IMR-90 (cell line): ENCODE results near the gene AKR1E2. TPM values are rescaled to one million over a fixed set of nuclear protein-coding genes. Genes with fewer than 3 reads are reported as not detected.

Source experiments
- ATAC-seq: fragments of 200-7000 bp; cut with Tn5 transposase; 2 replicates; pipeline ENCODE4 v1.9.1; 2020; ENCODE audit warnings: low read depth, mild to moderate bottlenecking, moderate library complexity
- BruUV-seq: library from RNA; stranded (reverse); fragments of 400-500 nt; replicated peaks from 2 replicates; lab custom pipeline; 2021; lab: Mats Ljungman, UMichigan
- CTCF ChIA-PET: fragments of 300-600 bp; formaldehyde crosslinking; extraction: SDS; loops from one replicate; lab custom pipeline; 2021; ENCODE audit warnings: antibody characterized with exemption; lab: Yijun Ruan, JAX
- POLR2A ChIA-PET: fragments of 300-600 bp; sonication (Branson Sonifier 250); formaldehyde crosslinking; loops from one replicate; lab custom pipeline; 2022; ENCODE audit warnings: antibody characterized with exemption; ENCODE audit not compliant: unreplicated experiment; lab: Charles Lee
- DNase-seq: peaks from one replicate; pipeline ENCODE4 v3.0.0; 2013
- H2AFZ ChIP-seq: replicated peaks from 2 replicates; pipeline ENCODE3; 2013; ENCODE audit warnings: low read length, mild to moderate bottlenecking; ENCODE audit not compliant: poor library complexity
- H2AK5ac ChIP-seq: 2 replicates; pipeline ENCODE4 v1.6.1; 2013; ENCODE audit warnings: low read depth, low read length, inconsistent platforms
- H2AK9ac ChIP-seq: replicated peaks from 2 replicates; pipeline ENCODE3; 2013; ENCODE audit warnings: mild to moderate bottlenecking, low read depth, low read length, moderate library complexity; ENCODE audit not compliant: poor library complexity
- H2BK120ac ChIP-seq: 2 replicates; pipeline ENCODE4 v1.6.1; 2013; ENCODE audit warnings: low read depth, low read length, inconsistent platforms
- H2BK15ac ChIP-seq: 3 replicates; pipeline ENCODE4 v1.6.1; 2013; ENCODE audit warnings: low read depth, low read length, inconsistent platforms
- H2BK20ac ChIP-seq: 2 replicates; pipeline ENCODE4 v1.6.1; 2013; ENCODE audit warnings: low read depth, mild to moderate bottlenecking, inconsistent platforms, low read length, moderate library complexity
- H2BK5ac ChIP-seq: 2 replicates; pipeline ENCODE4 v1.6.1; 2013; ENCODE audit warnings: mild to moderate bottlenecking, low read depth, low read length, inconsistent platforms; ENCODE audit not compliant: poor library complexity, severe bottlenecking
- H3K14ac ChIP-seq: replicated peaks from 2 replicates; pipeline ENCODE4 v1.6.1; 2013; ENCODE audit warnings: low read depth, low read length, inconsistent platforms
- H3K18ac ChIP-seq: 2 replicates; pipeline ENCODE4 v1.6.1; 2013; ENCODE audit warnings: low read depth, low read length, control low read depth
- H3K23ac ChIP-seq: 2 replicates; pipeline ENCODE4 v1.6.1; 2013; ENCODE audit warnings: low read depth, low read length, inconsistent platforms
- H3K27ac ChIP-seq: 2 replicates; pipeline ENCODE4 v1.5.1; 2013; ENCODE audit warnings: mild to moderate bottlenecking, control low read depth, low read length; ENCODE audit not compliant: insufficient read depth
- H3K27me3 ChIP-seq: 2 replicates; pipeline ENCODE4 v1.6.1; 2013; ENCODE audit warnings: low read length; ENCODE audit not compliant: control insufficient read depth, insufficient read depth
- H3K36me3 ChIP-seq: 2 replicates; pipeline ENCODE4 v1.6.1; 2013; ENCODE audit warnings: low read length, mixed read lengths; ENCODE audit not compliant: control insufficient read depth, insufficient read depth
- H3K4ac ChIP-seq: 2 replicates; pipeline ENCODE4 v1.6.1; 2013; ENCODE audit warnings: low read depth, low read length, inconsistent platforms
- H3K4me1 ChIP-seq: 2 replicates; pipeline ENCODE4 v1.6.1; 2013; ENCODE audit warnings: low read length, mixed read lengths; ENCODE audit not compliant: control insufficient read depth, insufficient read depth
- H3K4me2 ChIP-seq: 2 replicates; pipeline ENCODE4 v1.6.1; 2013; ENCODE audit warnings: low read depth, mild to moderate bottlenecking, control low read depth, low read length, moderate library complexity
- H3K4me3 ChIP-seq: 2 replicates; pipeline ENCODE4 v1.5.1; 2013; ENCODE audit warnings: low read depth, mild to moderate bottlenecking, control low read depth, low read length, moderate library complexity; ENCODE audit not compliant: insufficient read depth
- H3K56ac ChIP-seq: 2 replicates; pipeline ENCODE4 v1.6.1; 2013; ENCODE audit warnings: low read length, inconsistent platforms; ENCODE audit not compliant: insufficient read depth; ENCODE audit errors: extremely low read depth
- H3K79me1 ChIP-seq, 2 experiments: 2 replicates each; pipeline ENCODE4 v1.6.1; 2013; ENCODE audit warnings: low read length in 2 of 2, inconsistent platforms in 1 of 2, low read depth in 1 of 2
- H3K9ac ChIP-seq: 2 replicates; pipeline ENCODE4 v1.6.1; 2013; ENCODE audit warnings: low read depth, low read length, control low read depth
- H3K9me1 ChIP-seq: 2 replicates; pipeline ENCODE4 v1.6.1; 2013; ENCODE audit warnings: low read length, inconsistent platforms; ENCODE audit not compliant: insufficient read depth
- H3K9me3 ChIP-seq: 2 replicates; pipeline ENCODE4 v1.6.1; 2013; ENCODE audit warnings: low read length; ENCODE audit not compliant: control insufficient read depth, insufficient read depth
- H4K20me1 ChIP-seq: 2 replicates; pipeline ENCODE4 v1.6.1; 2013; ENCODE audit warnings: low read length, inconsistent platforms; ENCODE audit not compliant: insufficient read depth
- H4K5ac ChIP-seq: 2 replicates; pipeline ENCODE4 v1.6.1; 2013; ENCODE audit warnings: mild to moderate bottlenecking, low read depth, low read length, control low read depth
- H4K8ac ChIP-seq, 2 experiments: 2 replicates each; pipeline ENCODE4 v1.6.1; 2013; ENCODE audit warnings: low read depth in 2 of 2, low read length in 2 of 2, control low read depth in 1 of 2, inconsistent platforms in 1 of 2
- H4K91ac ChIP-seq: 2 replicates; pipeline ENCODE4 v1.6.1; 2013; ENCODE audit warnings: low read depth, low read length, inconsistent platforms; ENCODE audit not compliant: insufficient read depth
- NFE2L2 ChIP-seq: fragments of 150-350 bp; IDR thresholded peaks from 2 replicates; pipeline ENCODE4 v1.6.1; 2016; ENCODE audit warnings: low read depth, mild to moderate bottlenecking, low read length
- WGBS, 2 experiments: methylation state at CpG; one replicate each; pipeline versions ENCODE4 v1.1.5 to v1.1.7; 2013; ENCODE audit warnings: missing lambda C conversion rate in 2 of 2; ENCODE audit not compliant: insufficient read length in 1 of 2; ENCODE audit errors: extremely low coverage in 2 of 2; 5-methylcytosine and 5-hydroxymethylcytosine counted together
- dilution Hi-C: fragments of 300-500 bp; cut with HindIII; formaldehyde crosslinking; loops from one replicate; pipeline ENCODE4 v1.14.3; 2018; ENCODE audit warnings: low sequenced_read_pairs; ENCODE audit not compliant: unreplicated experiment
- in situ Hi-C: fragments of 300-500 bp; cut with MboI; formaldehyde crosslinking; loops from 3 replicates; pipeline ENCODE4 v1.14.3; 2019; ENCODE audit warnings: low sequenced_read_pairs, inconsistent platforms, mixed read lengths
- intact Hi-C: fragments of 100-400 bp; cut with micrococcal nuclease; formaldehyde crosslinking; loops from 2 replicates; pipeline ENCODE4 v1.10.0; 2022
- polyA plus RNA-seq, 3 experiments: library from polyadenylated mRNA; depleted of rRNA; stranded (reverse); fragments of >200 nt; gene quantifications; 2 replicates each; pipeline ENCODE4 v1.2.3, GENCODE V29; 2012; ENCODE audit warnings: low replicate concordance in 1 of 3
- total RNA-seq: library from RNA; depleted of rRNA; stranded (reverse); fragments of >200 nt; gene quantifications from 2 replicates; pipeline ENCODE4 v1.2.3, GENCODE V29; 2012

AKR1E2 gene
- total and polyA plus RNA-seq, 2 of the 4 experiments (the other 2 are of a cell fraction) = 1.2 to 3.4 TPM

GRCh38 chr10:4816966-4817365 lies 9.0 kb upstream of the AKR1E2 start:
- Histone ChIP-seq H2BK120ac (no peak overlapping the region), H3K79me1 (peaks cover 0 to 4% of the 10 kb centered on the region in 2 experiments; a peak in 1 of 4 replicates), H4K8ac (no peak overlapping the region), H2AK5ac (no peak overlapping the region), H3K36me3 (no peaks in the 10 kb centered on the region), H2BK20ac (no peak overlapping the region), H3K4me3 (no peak overlapping the region), H3K27ac (no peak overlapping the region), H4K91ac (no peak overlapping the region), H3K4me1 (peaks cover 3% of the 10 kb centered on the region; the same call in 1 of the 2 replicates), H3K18ac (no peak overlapping the region), H3K4me2 (no peak overlapping the region), H3K23ac (no peak overlapping the region), H3K9me1 (peaks cover 6% of the 10 kb centered on the region), H2AFZ (no peak overlapping the region), H3K9ac (no peak overlapping the region), H3K56ac (no peak overlapping the region), H4K5ac (no peak overlapping the region), H3K4ac (no peak overlapping the region), H3K9me3 (no peaks in the 10 kb centered on the region), H2BK5ac (no peak overlapping the region), H3K27me3 (no peaks in the 10 kb centered on the region), H3K14ac (no peak overlapping the region), H2BK15ac (no peak overlapping the region), H4K20me1 (no peaks in the 10 kb centered on the region), H2AK9ac (no peak overlapping the region)
- intact Hi-C loops (loop anchor here (5.0 to 10.0 kb wide), 2 partner anchors 568 to 805 kb away; no protein-coding TSS in a partner anchor), dilution Hi-C loops (no loop called here), in situ Hi-C loops (no loop called here)
- no TSS peak for BruUV-seq
- ChIA-PET CTCF (no interaction called here), POLR2A (no interaction called here)
- ATAC-seq (no peak), DNase-seq (no peak)
- TF ChIP-seq NFE2L2 = no peak
- no CpG with 5 or more reads among the region's 4 CpGs for WGBS, 2 experiments
